GM21723 (cell line): ENCODE measurements around the gene ARL15.
"Not testable (repeated sequence)": the region's sequence is repeated elsewhere in the genome, so short reads cannot be mapped to it uniquely, and the experiment has no call there.

Source experiments
- ATAC-seq: cut with Tn5 transposase; IDR thresholded peaks from one replicate; pipeline ENCODE4 v1.9.1; 2021; ENCODE audit warnings: mild to moderate bottlenecking, moderate library complexity; ENCODE audit not compliant: unreplicated experiment

ARL15 gene

DNA sequence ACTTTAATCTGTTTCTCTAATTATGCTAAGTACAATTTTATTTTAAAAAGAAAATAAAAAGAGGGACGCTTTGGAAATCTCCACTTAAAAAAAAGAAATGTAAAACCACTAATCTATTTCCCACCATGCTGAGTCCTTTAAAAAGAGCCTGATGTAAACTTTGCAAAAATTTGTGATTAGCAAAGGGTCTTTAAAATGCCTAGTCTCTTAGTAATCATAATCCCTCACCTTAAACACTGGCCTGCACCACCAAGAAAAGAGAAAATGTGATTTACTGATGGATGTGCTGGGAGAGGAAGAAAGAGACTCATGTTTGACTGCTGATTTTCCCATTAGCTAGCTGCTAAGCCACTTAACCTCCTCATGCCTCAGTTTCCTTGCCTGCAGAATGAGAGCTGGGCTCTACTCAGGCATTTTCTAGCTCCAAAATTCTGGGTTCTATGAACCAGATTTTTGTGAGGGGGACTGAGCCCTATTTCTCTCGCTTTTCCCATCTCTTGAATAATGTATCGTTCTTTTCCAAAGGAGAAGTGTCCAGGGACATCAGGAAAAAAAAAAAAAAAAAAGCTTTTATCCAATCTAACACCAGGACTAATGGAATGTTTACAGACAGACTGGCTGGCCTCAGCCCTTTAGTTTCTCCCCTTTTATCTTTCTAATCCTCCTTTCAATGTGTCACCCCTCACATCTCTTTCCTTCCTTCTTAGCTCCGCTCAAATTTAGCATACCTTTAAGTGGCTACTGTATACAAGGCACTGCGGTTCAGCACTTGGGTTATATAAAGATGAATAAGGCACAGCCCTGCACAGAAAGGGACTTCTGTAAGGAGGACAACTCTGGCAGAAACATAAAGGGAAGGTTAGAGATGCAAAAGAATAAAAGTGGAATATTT lies 312.4 kb downstream of the ARL15 start:
- ATAC-seq: no peak

DNA sequence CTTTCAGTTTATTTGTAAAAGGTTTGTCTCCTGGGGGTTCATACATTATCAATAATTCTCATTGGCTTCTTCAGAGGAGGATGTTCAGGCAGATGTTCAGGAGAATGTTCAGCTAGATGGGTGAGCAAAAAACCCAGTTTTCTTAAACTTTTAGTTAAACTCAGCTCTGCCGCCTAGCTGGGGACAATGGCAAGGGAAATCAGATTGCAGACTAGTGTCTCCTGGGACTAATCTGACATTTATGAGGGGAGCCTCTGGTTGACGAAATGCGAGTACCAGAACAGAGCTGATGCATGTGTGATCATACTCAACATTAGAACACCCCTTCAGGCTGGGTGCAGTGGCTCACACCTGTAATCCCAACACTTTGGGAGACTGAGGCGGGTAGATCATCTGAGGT lies 314.4 kb downstream of the ARL15 start:
- ATAC-seq: no peak

DNA sequence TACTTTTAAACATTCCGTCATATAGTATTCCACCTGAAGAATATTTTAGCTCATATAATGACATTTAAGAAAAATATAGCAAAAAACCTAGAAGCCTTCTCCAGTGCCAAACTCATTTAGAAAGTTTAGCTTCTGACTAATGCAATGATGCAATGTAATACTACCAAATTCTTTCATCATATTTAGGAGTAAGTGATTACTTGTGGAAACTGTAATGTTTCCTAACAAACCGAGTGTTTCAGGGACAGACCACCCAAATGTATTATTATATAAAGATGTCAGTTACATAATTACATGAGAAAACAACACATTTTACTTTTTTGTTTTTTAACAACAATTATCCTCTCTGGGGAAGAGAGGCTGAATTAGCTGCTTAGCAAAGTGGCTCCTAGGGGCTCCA lies 316.2 kb downstream of the ARL15 start:
- ATAC-seq: no peak

DNA sequence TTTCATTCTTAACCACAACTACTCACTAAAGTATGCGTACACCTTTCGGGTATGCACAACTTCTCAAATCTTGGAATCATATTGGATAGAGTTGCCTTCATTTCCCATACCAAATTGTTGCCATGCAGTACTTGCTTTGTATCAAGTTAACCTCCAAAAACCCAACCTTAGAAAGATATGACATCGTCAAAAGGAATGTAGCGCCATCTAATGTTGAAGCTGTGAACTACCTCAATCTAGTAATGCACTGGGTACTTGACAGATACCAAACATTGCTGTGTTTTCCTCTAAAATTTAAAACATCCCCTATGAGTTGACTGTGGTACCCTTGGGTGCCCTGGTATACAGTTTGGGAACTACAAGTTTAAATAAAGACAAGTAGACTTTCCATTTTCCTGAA lies 318.4 kb downstream of the ARL15 start:
- ATAC-seq: no peak

DNA sequence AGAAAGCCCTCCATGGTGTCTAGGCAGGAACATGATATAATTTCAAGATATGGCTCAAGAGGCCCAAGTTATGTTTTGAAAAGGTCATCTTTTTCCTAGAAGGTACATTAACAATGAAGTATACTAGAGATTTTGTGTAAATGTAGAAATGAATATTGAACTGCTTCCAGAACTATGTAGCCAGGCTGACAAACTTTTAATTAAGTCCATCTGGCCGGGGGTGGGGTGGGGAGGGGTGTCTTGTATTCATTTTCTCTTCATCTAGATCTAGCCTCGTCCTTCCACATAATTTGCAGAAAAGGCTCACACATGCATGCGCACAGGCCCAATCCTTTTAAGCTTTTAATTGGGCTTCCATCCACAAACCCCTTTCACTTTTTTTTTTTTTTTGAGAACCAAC lies 323.3 kb downstream of the ARL15 start:
- no peak for ATAC-seq

DNA sequence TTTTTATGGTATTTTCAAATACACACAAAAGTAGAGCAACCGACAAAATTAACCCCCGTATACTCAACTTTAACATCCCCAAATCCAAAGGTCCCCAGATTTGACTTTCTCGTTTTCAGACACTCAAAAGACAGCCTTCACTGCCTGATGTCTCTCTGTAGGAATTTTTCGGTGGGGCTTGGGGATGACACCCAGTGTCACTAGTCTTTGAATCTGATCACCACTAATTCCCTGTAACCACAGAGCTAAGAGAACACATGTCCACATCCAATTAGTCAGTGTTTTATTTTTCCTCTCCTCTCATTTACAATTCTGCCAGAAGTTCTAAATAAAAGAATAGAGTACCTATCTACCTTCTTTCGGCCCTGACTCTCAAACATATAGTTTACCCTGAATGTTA lies 324.6 kb downstream of the ARL15 start:
- no peak for ATAC-seq

DNA sequence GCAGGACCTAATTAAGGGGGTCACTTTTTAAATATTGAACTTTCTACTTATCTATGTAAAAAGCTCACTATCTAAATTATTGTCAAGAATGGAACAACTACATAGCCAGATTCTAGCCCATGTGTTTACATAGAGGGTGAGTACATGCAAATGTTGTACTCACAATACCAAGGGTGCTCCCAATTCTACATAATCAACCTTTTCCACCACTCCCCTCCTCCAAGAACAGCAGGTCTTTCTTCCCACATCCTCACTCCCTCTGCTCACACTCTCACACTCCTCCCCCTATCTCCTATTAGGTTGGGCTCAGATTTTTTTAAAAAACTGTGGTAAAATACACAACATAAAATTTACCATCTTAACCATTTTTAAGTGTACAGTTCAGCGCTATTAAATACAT lies 325.4 kb downstream of the ARL15 start:
- ATAC-seq: no peak

DNA sequence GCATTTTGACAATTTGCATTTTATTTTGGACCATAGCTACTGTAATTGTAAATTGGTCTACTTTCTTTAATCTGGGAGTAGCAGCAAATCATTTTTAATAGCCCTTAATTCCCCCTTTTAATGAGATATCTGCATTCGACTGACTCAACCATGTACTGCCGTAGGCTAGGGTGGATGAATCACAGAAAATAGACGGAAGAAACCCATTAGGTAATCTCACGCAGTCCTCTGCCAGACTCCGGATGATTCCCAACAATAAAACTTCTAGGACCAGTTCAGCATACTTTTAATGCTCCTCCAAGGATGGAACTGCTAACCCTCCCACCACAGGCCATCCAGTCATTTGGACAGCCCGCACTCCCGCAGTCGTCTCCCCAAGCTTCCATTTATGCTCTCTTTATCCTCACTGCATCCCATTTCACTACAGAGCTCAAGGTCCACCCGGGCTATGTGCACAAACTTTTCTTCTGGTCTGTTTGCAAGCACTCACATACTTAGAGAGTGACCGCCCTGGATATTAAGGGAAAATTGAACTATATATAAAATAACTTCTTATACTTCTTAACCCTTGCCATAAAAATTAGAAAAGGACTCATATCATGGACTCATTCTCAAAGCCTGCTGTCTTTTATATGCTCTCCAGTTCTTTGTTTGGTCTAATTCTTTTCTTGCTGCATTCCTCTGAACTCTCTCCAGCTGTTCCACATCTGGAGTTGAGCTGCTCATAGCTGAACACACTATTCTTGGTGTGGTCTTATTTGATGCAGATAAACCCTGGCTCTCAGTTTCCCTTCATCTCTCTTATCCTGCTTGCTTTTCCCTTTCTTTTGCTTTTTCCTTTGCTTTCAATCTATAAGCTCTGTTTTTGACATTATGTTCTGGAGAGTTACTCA lies 326.6 kb downstream of the ARL15 start:
- no peak for ATAC-seq

DNA sequence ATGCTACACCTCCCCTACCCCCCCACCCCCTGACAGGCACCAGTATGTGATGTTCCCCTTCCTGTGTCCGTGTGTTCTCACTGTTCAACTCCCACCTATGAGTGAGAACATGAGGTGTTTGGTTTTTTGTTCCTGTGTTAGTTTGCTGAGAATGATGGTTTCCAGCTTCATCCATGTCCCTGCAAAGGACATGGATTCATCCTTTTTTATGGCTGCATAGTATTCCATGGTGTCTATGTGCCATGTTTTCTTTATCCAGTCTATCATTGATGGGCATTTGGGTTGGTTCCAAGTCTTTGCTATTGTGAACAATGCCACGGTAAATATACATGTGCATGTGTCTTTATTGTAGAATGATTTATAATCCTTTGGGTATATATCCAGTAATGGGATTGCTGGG lies 328.1 kb downstream of the ARL15 start:
- ATAC-seq: not testable (repeated sequence)

DNA sequence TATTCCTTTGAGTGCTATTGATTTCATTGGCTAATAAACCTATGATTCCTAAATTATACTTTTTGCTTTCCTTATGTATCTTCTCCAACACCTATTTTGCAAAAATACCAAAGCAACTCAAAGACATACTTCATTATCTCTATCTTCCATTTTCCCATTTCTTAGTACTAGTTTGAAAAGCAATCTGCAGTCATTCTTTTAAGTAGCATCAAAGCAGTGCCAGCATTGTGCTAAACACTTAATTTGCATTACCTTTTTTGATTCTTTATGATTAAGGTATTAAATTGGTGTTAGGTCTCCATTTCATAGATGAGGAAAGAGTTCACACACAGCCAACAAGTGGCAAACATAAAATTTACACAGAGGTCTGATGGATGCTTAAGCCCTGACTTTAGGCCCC lies 330.3 kb downstream of the ARL15 start:
- no peak for ATAC-seq

DNA sequence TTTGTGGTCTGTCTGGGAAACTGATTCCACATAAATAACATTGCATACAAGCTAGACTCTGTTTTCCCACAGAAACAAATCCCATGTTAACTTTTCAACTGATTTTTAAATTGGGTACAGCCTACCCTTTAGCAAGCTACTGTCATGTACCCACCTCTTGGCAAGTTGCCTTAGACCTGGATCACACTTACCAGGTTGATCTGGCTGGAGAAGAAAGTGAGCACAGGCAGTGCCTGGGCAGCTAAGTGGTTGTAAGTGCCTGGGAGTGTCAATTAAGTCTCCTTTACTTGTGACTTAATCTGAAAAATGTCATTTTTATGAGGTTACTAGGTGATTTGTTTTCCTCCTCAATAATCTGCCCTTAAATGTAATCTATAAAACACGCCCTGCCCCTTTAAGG lies 336.4 kb downstream of the ARL15 start:
- no peak for ATAC-seq

DNA sequence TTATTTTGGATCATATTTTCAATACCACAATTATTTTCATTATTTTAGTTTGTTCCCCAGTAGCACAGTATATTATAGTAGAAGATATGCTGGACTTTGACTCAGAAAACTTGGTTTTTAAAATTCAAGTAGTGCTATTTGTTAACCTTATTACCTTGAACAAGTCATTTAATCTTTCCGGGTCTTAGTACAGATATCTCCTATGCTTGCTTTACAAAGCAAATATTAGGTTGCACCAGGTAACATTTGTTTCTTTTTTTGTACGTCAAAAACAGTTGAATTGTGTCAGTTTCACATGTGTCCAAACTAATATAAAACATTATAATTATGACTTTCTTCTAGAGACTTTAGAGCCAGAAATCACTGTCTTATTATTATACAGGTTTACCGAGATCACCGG lies 338.1 kb downstream of the ARL15 start:
- no peak for ATAC-seq

DNA sequence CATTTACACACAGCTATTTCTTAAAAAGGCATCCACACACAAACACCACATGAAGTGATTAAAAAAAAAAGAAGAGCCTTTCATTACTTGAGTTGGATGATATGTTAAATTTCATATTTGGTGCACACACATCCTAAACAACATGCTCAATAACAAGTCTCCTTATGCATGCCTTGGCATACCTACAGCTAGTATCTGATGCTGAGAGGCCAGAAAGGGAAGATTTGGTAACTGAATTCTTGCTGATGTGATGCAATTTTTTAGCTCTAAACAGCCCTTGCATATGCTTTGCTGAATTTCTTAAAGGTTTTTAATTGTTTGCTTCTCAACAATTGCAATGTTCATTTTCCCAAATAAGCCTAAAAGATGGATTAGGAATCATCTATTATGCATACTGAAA lies 338.8 kb downstream of the ARL15 start:
- ATAC-seq: no peak

DNA sequence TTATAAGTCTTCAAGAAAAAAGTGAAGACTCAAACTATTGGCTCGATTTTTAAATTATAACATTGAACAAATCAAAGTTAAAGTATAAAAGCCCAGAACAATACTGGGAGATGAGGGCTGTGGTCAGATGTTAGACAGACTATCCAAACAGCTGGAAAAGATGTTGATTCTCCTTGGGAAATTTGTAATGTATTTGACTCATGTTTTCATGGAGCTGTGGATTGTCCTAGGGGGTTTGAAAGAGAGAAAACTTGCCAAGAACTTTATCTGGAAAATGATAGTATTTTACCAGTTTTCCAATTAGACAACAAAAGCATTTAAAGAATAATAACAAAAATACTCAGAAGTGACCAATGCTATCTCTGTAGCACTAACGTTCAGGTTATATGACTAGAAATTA lies 339.2 kb downstream of the ARL15 start:
- ATAC-seq: no peak

DNA sequence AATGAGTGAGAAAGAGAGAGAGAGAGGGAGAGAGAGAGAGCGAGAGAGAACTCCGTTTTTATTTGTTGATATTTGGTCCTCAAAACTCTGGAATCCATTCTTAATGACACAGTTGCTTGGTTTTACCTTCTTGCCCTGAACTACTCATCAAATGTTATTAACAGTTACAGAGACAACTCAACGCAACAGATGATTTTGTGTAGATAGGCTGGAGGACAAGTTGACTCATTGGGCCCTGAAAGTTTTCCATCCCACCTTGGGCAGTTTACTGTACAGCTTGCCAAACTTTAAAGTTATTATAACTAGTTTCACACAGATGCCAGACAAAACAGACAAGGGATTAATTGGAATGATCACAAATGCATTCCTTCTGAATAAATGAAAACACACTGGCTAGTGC lies 339.9 kb downstream of the ARL15 start:
- no peak for ATAC-seq

DNA sequence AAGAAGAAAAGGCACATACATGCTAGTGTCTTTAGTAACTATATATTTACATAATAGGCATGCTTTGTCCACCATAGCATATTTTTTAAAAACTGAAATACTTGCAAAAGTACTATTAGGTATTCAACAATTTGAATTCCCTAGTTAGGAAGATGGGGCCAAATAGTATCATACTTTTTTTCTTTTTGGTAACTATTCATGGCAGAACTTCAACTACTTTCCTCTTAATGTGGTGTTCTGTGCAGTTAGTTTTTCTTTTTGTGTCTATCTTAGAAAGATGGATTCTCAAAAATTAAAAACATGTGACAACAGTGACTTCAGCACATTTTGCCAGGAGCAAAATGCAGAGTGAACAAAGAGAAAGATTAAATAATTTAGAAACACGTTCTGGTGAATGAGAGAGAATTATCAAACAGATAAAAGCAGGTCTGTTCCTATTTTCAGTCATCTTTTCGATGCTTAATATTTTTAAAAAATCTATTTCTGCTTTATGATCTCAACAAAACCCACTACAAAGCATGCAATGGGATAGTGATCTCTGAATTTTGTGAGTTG lies 341.1 kb downstream of the ARL15 start:
- ATAC-seq: no peak

DNA sequence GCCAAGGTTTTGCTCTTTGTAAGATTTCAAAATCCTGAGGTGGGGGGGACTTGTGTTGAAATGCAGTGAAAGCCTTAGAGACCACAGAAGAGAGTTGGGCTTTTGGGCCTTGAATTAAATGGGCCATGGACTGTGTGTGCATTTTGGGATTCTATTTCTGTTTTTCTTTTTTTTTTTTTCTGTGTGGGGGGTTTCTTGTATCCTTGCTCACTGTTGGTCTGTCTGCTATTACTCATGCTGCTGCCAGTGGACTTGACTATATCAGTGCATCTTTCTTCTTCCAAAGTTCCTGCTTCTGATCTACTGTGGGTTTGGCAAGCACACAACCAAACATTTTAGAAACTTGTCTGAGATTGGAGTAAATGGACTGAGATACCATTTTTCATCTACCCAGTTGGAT lies 344.9 kb downstream of the ARL15 start:
- no peak for ATAC-seq

DNA sequence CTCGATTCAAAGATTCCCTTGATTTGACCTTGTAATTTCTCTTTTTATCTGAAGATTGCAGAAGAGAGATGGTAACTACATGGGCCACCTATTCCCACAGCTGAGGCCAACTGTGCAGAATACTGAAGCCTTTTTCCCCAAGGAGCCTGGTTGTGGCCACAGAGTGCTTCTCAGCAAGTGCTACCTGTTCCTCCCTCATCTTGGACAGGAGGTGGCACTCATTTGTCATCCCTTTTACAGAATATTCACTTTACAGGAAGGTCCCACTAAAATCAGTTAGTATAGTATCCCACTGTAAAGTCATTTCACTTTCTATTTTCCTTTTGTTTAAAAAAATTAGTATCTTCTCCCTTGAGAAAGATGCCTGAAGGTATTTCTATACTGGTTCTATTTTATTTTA lies 346.4 kb downstream of the ARL15 start:
- no peak for ATAC-seq

DNA sequence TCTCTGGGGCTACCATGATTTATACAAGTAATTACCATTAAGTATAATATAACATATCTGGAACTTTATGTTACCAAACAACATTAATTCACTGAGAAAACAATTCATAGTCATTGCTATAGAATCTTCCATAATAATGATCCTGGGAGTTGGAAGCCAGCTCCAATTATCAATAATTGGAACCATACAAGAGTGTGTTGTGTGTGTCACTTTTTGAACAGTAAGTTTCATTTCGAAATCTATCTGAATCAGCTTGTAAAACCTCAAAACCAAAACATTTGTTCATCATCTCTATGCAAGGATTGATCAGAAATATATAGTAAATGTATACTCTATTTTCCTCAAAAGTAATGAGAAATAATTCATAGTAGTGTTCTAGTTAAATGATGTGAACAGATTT lies 348.1 kb downstream of the ARL15 start:
- ATAC-seq: no peak

DNA sequence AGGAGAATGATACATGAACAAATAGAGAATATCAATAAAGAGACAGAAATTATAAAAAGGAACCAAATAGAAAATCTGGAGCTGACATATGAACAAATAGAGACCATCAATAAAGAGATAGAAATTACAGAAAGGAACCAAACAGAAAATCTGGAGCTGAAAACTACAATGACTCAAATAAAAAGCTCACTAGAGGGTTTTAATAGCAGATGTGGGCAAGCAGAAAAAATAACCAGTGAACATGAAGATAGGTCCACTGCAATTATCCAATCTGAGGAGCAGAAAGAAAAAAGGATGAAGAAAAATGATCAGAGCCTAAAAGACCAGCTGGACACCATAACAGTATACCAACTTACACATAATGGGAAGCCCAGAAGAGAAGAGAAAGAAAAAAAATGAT lies 353.7 kb downstream of the ARL15 start:
- no peak for ATAC-seq

DNA sequence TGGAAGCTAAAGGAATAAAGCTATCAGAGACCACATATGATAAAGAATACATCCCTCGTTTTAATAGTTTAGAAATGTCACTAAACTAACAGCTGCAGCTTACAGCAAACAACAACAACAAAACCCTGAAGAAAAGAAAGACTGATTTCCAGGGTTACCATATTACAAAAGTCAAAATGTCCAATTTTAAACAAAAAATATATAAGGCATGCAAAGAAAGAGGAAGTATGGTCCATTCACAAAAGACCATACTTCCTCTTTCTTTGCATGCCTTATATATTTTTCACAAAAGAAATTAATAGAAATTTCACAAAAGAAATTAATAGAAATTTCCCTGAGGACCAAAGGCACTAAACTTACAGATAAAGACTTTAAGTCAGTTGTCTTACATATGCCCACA lies 354.2 kb downstream of the ARL15 start:
- ATAC-seq: no peak

DNA sequence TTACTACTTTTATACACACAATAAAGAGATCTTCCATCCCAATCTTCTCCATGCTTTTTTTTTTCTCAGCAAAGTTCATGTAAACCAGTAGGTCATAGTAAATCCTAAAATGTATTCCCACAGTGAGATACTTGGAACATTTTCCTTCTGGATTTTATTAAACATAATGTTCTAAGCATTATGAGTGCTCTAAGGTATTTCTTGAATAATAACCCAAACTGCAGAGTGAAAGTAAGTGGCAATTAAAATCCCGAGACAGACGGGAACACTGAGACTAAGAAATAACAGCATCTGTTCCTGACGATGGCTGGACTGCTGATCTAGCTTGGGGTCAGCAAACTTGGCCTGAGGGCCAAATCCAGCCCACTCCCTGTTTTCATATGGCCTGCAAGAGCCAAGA lies 359.8 kb downstream of the ARL15 start:
- ATAC-seq: no peak
